ELR (cell line): ENCODE measurements around the gene WWTR1.

Experiments used
- DNase-seq: peaks from one replicate; pipeline ENCODE4 v3.0.0-alpha.2; 2015; ENCODE audit warnings: low read depth

Gene WWTR1

GRCh38 chr3:149592758-149593240 lies 65.0 kb downstream of the WWTR1 start:
- DNase-seq: no peak

GRCh38 chr3:149590691-149591441 lies 67.0 kb downstream of the WWTR1 start:
- DNase-seq: no peak

DNA sequence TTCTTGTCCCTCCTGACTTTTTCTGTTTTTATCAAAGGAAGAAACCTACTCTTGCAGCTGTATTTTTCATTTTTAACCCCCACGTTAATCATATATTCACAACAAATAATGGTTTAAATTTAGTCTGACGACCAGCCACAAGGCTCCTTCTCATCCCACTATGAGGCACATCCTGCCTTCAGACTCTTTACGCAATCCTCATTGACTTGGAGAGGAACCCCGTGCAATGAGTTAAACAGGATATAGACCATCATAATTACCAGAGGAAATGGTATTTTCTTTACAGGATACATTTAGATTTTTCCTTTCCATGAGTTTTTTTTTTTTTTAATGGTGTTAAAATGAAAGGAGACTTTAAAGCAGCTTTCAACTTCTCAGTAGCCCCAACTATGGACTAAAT lies 68.5 kb downstream of the WWTR1 start:
- DNase-seq: peak; percentile 95

DNA sequence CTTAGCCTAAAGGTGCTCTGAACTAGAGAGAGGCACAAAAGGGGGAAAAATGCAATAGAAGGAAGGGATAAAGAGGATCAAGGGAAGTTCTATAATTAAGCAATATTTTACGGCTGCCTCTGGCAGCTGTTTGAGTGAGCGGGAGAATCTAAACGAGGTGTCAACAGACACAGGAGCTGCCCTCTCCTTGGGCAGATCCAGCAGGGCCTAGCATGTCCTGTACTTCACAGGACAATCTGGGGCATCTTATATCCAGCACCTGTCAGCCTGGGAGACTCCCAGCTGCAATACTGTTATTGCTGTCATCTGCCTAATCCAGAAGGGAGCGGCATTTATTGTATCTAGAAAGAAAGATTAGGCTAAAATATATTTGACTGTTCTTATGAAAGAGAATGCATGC lies 68.9 kb downstream of the WWTR1 start:
- DNase-seq: no peak

GRCh38 chr3:149587383-149587782 lies 70.4 kb downstream of the WWTR1 start:
- no peak for DNase-seq

DNA sequence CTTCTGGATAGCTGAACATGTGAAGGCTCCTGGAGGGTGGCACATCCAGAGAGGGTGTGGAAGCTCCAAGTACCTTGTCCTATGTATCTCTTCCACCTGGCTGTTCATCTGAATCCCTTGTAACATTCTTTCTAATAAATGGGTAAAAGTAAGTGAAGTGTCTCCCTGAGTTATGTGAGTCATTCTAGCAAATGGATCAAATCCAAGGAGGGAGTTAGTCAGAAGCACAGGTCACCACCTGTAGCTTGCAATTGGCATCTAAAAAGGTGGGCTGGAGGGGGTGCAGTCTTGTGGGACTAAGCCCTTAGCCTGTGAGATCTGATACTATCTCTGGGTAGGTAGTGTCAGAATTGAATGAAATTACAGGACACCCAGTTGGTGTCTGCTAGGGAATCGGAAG lies 71.0 kb downstream of the WWTR1 start:
- peak; percentile 84 for DNase-seq

DNA sequence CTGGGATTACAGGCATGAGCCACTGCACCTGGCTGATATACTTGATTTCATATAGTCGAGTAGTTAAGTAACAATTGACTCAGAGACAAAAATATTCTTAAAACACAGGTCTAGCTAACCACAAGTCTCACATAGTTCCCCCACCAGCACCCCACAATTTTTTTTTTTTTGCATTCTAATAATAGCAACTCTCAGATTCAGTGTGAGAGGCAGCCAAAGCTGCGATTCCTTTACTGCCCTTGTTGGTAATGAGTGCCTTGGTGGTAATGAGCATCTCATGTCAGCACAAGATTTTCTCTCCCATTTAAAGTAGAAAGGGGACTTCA lies 72.5 kb downstream of the WWTR1 start:
- no peak for DNase-seq

DNA sequence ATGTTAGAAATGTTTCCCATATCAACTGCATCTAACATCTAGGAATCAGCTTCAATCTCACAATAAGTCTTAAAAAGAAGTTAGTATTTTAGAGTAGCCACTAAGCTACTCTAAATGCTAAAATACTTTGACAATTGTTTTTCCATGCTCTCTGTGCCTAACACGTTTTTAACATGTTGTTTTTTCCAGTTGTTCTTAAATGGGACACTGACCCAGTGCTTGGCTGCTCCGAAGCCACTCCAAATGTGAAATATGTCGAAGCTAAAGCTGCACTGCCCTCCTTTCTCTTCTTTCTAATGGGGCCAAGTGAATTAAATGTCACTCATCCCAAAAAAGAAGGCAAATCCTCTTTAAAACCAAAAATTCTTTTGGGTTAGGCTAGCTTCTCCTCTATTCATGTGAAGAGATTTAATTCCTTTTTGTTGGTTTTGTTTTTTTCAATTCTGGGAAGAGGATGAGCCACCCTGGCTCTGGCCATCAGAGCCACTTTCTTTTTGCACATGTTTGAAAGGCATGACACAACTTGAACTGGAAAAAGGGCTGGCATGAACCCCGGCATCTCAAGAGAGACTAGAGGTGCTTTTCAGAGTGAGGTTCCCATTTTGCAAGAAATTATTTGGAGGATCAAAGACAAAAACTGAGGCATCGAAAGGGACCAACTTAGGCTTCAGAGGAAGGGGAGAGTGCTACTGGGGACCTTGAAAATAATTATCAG lies 73.7 kb downstream of the WWTR1 start:
- no peak for DNase-seq

GRCh38 chr3:149582395-149582794 lies 75.4 kb downstream of the WWTR1 start:
- peak; percentile 41 for DNase-seq

DNA sequence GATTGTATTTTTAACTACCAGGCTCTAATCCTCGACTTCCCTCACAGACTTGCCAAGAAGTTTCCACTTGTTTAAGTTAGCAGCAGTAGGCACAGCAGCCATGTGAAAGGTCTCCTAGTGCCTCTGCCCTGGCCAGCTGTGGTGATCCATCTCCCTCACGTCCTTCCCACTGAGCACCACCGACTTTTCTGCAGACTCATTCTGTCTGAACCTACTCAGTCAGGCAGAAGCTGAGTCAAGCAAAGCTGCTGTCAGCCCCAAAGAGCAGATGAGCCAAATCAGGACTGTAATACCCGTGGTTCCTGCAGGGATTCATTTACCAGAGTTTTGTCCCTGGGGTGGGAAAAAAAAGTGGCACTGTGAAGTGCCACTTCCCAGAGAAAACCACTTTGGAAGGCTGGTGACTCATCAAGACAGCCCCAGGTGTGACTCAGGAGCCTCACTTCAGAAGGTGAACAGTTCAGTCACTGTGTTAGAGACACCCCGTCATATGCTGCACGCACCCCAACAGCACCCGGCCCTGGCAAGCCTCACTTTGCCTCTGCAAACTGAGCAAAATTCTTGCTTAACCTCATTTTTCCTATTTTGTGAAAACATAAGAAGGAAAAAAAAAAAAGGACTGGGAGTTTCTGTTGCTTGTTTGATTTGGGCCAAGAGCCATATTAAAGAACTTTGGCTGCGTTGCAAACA lies 76.0 kb downstream of the WWTR1 start:
- DNase-seq: peak; percentile 95

DNA sequence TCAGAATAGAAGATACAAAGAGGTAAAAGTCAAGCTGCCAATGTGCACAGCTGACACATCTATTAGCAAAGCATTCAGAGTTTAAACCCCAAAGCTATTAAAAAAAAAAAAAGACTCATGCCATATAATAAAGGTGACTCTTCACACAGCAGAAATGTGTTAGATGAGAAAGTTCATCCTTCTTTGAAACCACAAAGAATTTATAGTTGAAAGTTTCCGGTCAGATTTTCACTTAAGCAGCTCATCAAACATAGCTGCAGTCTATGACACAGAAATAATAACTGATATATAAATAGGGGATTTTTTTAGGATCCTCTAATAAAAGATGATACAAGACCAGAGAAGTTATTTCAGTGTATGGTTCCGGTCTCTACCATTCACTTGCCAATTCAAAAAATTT lies 76.6 kb downstream of the WWTR1 start:
- DNase-seq: peak; percentile 83

DNA sequence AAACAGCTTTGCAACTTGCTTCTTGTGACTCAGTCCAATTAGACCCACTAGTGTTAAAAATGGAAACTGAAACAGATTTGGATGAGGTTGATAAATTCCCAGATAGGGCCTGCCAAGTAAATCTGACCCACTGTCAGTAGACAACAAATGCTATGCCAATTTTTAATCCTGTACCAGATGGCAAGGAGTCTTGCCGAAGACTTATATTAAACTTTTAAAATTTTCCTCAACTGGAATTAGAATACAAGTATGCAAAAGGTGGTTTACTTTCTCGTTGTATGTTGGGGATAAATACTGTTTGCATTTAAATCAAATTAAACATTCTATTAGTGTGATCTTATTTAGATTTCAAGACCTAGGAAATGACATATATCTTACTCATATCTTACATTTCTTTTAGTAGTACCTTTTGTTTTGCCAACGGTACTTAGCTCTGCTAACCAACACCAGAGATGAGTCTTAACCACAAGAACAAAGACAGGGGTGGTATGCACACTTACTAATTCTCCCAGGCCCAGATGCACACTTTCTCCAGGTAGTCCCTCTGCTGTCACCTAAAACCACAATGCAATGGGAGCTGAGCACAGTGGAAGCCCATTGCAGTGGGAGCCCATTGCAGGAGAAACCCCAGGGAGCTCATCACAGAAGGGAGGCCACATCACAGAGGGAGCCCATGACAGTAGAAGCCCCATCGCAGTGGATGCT lies 77.8 kb downstream of the WWTR1 start:
- peak; percentile 96 for DNase-seq

DNA sequence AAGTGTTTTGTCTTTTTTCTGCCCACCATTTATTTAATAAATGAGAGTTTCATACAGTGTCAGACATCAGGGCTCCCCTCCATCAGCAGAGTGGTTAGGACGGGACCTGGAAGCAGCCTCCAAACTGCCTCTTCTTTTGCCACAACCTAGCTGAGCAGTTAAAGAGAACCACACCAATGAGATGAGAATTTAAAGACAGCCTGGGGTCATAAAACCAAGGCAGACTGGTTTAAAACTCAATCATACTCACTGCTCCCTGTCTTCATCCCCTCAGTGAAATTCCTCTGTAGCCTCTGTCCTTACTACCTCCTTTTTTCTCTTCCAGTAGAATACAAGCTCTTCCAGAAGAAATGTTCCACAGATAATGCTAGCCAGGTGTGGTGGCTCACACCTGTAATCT lies 78.7 kb downstream of the WWTR1 start:
- peak; percentile 38 for DNase-seq

- DNase-seq: no peak
Observed at GRCh38 chr3:149577801-149578200, 80.0 kb downstream of the WWTR1 start.

DNA sequence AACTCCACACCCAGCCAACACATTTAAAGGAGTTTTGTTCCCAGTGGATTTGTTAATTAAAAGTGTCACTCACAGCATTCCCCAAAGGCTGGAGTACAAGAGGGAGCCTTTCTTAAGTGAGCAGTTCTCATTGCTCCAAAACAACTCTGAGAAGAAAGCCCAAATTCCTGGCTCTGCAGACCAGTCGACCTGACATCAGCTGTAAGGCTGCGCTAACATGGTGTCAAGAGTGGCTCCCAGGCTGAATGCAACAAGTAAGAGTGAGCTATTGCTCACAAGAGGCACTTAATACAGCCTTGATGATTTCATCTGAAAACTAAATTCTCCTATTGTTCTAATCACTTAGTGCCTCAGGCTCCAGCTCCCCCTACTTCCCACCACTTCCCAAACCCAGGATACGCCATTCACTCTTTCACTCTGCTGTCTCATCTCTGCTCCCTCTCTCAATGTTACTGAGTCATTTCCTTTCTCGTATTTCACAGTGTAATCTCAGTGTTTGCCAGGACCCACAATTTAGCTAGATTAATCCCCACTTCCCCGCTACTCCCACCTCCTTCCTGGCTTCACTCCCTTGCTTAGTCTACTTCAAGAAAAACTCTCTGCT lies 81.8 kb downstream of the WWTR1 start:
- DNase-seq: peak; percentile 99

- DNase-seq: peak; percentile 95
Observed at GRCh38 chr3:149575213-149575960, 82.4 kb downstream of the WWTR1 start.

GRCh38 chr3:149572796-149573414 lies 84.9 kb downstream of the WWTR1 start:
- peak; percentile 93 for DNase-seq

DNA sequence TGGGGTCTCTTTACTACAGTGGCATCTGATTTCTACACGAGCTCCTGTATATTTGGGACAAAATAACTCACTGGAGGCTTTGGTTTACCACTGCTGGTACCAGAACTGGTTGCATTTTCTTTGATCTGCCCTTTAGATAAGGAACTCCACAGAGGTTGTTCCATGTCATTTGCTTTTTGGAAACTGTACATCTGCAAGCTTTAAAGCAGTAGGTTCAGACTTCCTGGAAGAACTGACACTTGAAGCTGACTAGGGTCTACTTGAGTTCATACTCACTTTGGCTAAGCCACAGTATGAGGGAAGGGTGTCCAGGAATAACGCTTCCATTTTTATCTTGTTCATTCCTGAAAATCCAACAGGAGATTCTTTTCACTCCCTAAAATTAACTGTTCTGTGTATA lies 86.4 kb downstream of the WWTR1 start:
- DNase-seq: no peak

DNA sequence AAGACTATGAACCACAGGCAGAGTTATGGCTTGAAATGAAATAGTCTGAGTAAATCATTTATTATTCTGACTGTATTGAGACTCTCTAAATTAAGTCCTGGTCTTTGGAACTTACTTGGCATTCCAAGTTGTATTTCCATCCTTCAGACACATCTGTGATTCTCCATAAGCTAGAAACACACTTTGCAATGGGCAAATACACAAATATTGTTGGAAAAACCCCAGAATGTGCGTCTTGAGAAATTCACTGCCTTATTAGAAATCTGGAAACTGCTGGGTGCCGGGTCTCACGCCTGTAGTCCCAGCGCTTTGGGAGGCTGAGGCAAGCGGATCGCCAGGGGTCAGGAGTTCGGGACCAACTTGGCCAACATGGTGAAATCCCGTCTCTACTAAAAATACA lies 87.8 kb downstream of the WWTR1 start:
- DNase-seq: no peak

DNA sequence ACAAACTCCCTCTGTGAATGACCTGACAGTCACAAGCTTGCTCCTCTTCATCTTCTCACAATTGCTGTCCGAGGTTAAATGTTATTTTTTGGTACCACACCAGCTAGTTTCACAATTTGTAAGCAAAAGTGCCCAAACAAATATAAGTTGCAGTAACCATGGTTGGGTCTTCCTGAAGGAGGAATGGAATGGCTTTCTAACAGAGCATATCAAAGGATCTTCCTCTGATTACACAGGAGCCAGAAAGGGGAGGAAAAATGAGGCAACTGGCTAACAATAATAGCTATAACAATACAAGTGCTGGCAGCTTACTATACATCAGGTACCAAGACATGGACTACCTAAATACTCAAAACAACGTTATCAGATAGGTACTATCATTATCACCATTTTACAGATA lies 90.4 kb downstream of the WWTR1 start:
- DNase-seq: no peak
